ENCODE results near the gene POLR3K.

The POLR3K gene

GRCh38 chr16:53346-54236 lies at the start of gene POLR3K, which contains the start of gene SNRNP25:
POLR3K (minus strand) TSS chr16:53608; CDS start chr16:53586, 22 bp downstream.
SNRNP25 (plus strand) TSS chr16:53828; CDS start chr16:54017, 189 bp downstream.
- peak; percentile 98 for DNase-seq

GRCh38 chr16:102060-102855 lies 48.9 kb upstream of the POLR3K start:
- no peak for DNase-seq

GRCh38 chr16:101586-101985 lies 48.2 kb upstream of the POLR3K start:
- DNase-seq: no peak

- no peak for DNase-seq
Observed at GRCh38 chr16:100989-101388, 47.6 kb upstream of the POLR3K start.

- DNase-seq: no peak
Observed at GRCh38 chr16:97822-98221, 44.4 kb upstream of the POLR3K start.

GRCh38 chr16:96935-97381 lies 43.5 kb upstream of the POLR3K start:
- peak; percentile 84 for DNase-seq

- DNase-seq: no peak
Observed at GRCh38 chr16:94918-95265, 41.5 kb upstream of the POLR3K start.

GRCh38 chr16:92431-93339 lies 39.3 kb upstream of the POLR3K start:
- no peak for DNase-seq

- DNase-seq: no peak
Observed at GRCh38 chr16:91484-91883, 38.1 kb upstream of the POLR3K start.

GRCh38 chr16:89391-90302 lies 36.2 kb upstream of the POLR3K start:
- DNase-seq: no peak

- no peak for DNase-seq
Observed at GRCh38 chr16:88613-89012, 35.2 kb upstream of the POLR3K start.

- no peak for DNase-seq
Observed at GRCh38 chr16:86483-86952, 33.1 kb upstream of the POLR3K start.

GRCh38 chr16:85865-86264 lies 32.5 kb upstream of the POLR3K start:
- DNase-seq: no peak

GRCh38 chr16:85407-85782 lies 32.0 kb upstream of the POLR3K start:
- no peak for DNase-seq

- no peak for DNase-seq
Observed at GRCh38 chr16:84718-85406, 31.5 kb upstream of the POLR3K start.

GRCh38 chr16:83781-84615 lies 30.6 kb upstream of the POLR3K start:
- DNase-seq: no peak

- DNase-seq: no peak
Observed at GRCh38 chr16:83060-83603, 29.7 kb upstream of the POLR3K start.

- DNase-seq: no peak
Observed at GRCh38 chr16:79151-80054, 26.0 kb upstream of the POLR3K start.

Data from activated effector memory CD4-positive, alpha-beta T cell treated with Interleukin-2 at 50 U/mL for 16 hours (primary cell).